Activated T-cell treated with anti-CD3 and anti-CD28 coated beads for 4 hours (primary cell): Measurements from ENCODE around the gene ASB4.
A peak's percentile ranks its signal among the peaks of the same experiment; 100 is the strongest.
"Not testable (repeated sequence)": the region's sequence is repeated elsewhere in the genome, so short reads cannot be mapped to it uniquely, and the experiment has no call there.

ENCODE experiments used
- DNase-seq: peaks from one replicate; pipeline ENCODE4 v3.0.0-alpha.2; 2020

ASB4 gene

GRCh38 chr7:95485391-95486123, at the start of gene ASB4:
Gene ASB4, plus strand, starts transcription at chr7:95485943. Its CDS starts 29 bp downstream, at chr7:95485972.
- no peak for DNase-seq

- no peak for DNase-seq
Measured at GRCh38 chr7:95436407-95436806, 49.3 kb upstream of the ASB4 start.

GRCh38 chr7:95440394-95441038, 45.2 kb upstream of the ASB4 start:
- DNase-seq: no peak

GRCh38 chr7:95441042-95441823, 44.5 kb upstream of the ASB4 start:
- DNase-seq: no peak

GRCh38 chr7:95444796-95445195, 40.9 kb upstream of the ASB4 start:
- DNase-seq: no peak

GRCh38 chr7:95446618-95447017, 39.1 kb upstream of the ASB4 start:
- DNase-seq: no peak

GRCh38 chr7:95454438-95455045, 31.2 kb upstream of the ASB4 start:
- DNase-seq: no peak

- DNase-seq: no peak
Measured at GRCh38 chr7:95457947-95458346, 27.8 kb upstream of the ASB4 start.

- DNase-seq: not testable (repeated sequence)
Measured at GRCh38 chr7:95460653-95461052, 25.1 kb upstream of the ASB4 start.

GRCh38 chr7:95467912-95468607, 17.7 kb upstream of the ASB4 start:
- no peak for DNase-seq

GRCh38 chr7:95469187-95469586, 16.6 kb upstream of the ASB4 start:
- no peak for DNase-seq

- no peak for DNase-seq
Measured at GRCh38 chr7:95469848-95470247, 15.9 kb upstream of the ASB4 start.

- DNase-seq: no peak
Measured at GRCh38 chr7:95470452-95470851, 15.3 kb upstream of the ASB4 start.

GRCh38 chr7:95471071-95471470, 14.7 kb upstream of the ASB4 start:
- DNase-seq: no peak

GRCh38 chr7:95472581-95473161, 13.1 kb upstream of the ASB4 start:
- DNase-seq: no peak

GRCh38 chr7:95473276-95473985, 12.3 kb upstream of the ASB4 start:
- no peak for DNase-seq

- DNase-seq: no peak
Measured at GRCh38 chr7:95476072-95476847, 9.5 kb upstream of the ASB4 start.

- peak; percentile 18 for DNase-seq
Measured at GRCh38 chr7:95476904-95477594, 8.7 kb upstream of the ASB4 start.

- DNase-seq: no peak
Measured at GRCh38 chr7:95478272-95479037, 7.3 kb upstream of the ASB4 start.
